SK-N-SH treated with all-trans-retinoic acid at 6 μM for 48 hours (cell line): ENCODE measurements around the gene DCDC2.

ENCODE experiments used
- ATAC-seq: fragments of 200-7000 bp; cut with Tn5 transposase; 3 replicates; pipeline ENCODE4 v1.9.1; 2020; ENCODE audit warnings: mild to moderate bottlenecking, moderate library complexity
- ARNTL ChIP-seq: fragments of 450-650 bp; formaldehyde crosslinking; IDR thresholded peaks from 2 replicates; pipeline ENCODE4 v1.5.0; 2020; ENCODE audit warnings: low read depth, mild to moderate bottlenecking, moderate library complexity, borderline replicate concordance
- BACH2 ChIP-seq: fragments of 250-450 bp; sonication (Bioruptor Pico); IDR thresholded peaks from 2 replicates; pipeline ENCODE4 v1.9.0; 2021; ENCODE audit warnings: mild to moderate bottlenecking, borderline replicate concordance
- CREB5 ChIP-seq: fragments of 250-450 bp; sonication (Bioruptor Pico); IDR thresholded peaks from 2 replicates; pipeline ENCODE4 v1.5.1; 2020; ENCODE audit warnings: low read depth, mild to moderate bottlenecking, moderate library complexity
- CSDC2 ChIP-seq: fragments of 250-450 bp; sonication (Bioruptor Pico); IDR thresholded peaks from 2 replicates; pipeline ENCODE4 v1.5.0; 2020; ENCODE audit warnings: mild to moderate bottlenecking, moderate library complexity
- CSRNP3 ChIP-seq: fragments of 250-450 bp; sonication (Bioruptor Pico); IDR thresholded peaks from 2 replicates; pipeline ENCODE4 v1.5.1; 2021; ENCODE audit warnings: mild to moderate bottlenecking, moderate library complexity
- ESRRG ChIP-seq: fragments of 250-450 bp; sonication (Bioruptor Pico); IDR thresholded peaks from 2 replicates; pipeline ENCODE4 v1.6.1; 2021; ENCODE audit warnings: mild to moderate bottlenecking
- GLIS3 ChIP-seq: fragments of 250-450 bp; sonication (Bioruptor Pico); IDR thresholded peaks from 2 replicates; pipeline ENCODE4 v1.5.0; 2020; ENCODE audit warnings: mild to moderate bottlenecking, moderate library complexity
- ISL1 ChIP-seq: fragments of 250-450 bp; sonication (Bioruptor Pico); IDR thresholded peaks from 2 replicates; pipeline ENCODE4 v2.1.2; 2022; ENCODE audit warnings: mild to moderate bottlenecking, moderate library complexity
- OSR1 ChIP-seq: fragments of 250-450 bp; sonication (Bioruptor Pico); IDR thresholded peaks from 2 replicates; pipeline ENCODE4 v1.8.0; 2022; ENCODE audit warnings: moderate library complexity, mild to moderate bottlenecking, inconsistent platforms
- PPARA ChIP-seq: fragments of 250-450 bp; sonication (Bioruptor Pico); IDR thresholded peaks from 2 replicates; pipeline ENCODE4 v1.5.0; 2020; ENCODE audit warnings: mild to moderate bottlenecking, borderline replicate concordance
- SNAI2 ChIP-seq: fragments of 250-450 bp; sonication (Bioruptor Pico); IDR thresholded peaks from 2 replicates; pipeline ENCODE4 v1.5.0; 2020; ENCODE audit warnings: mild to moderate bottlenecking, moderate library complexity
- TCF4 ChIP-seq: fragments of 250-450 bp; sonication (Bioruptor Pico); IDR thresholded peaks from 2 replicates; pipeline ENCODE4 v1.8.0; 2021; ENCODE audit warnings: mild to moderate bottlenecking, moderate library complexity, borderline replicate concordance
- TOX ChIP-seq: fragments of 250-450 bp; sonication (Bioruptor Pico); IDR thresholded peaks from 2 replicates; pipeline ENCODE4 v1.8.0; 2021; ENCODE audit warnings: mild to moderate bottlenecking, moderate library complexity, borderline replicate concordance
- ZFP3 ChIP-seq: fragments of 250-450 bp; sonication (Bioruptor Pico); IDR thresholded peaks from 2 replicates; pipeline ENCODE4 v1.5.0; 2020; ENCODE audit warnings: mild to moderate bottlenecking, moderate library complexity
- ZFP30 ChIP-seq: fragments of 450-650 bp; formaldehyde crosslinking; IDR thresholded peaks from 2 replicates; pipeline ENCODE4 v1.5.0; 2022; ENCODE audit warnings: mild to moderate bottlenecking, moderate library complexity
- ZNF565 ChIP-seq: fragments of 450-650 bp; formaldehyde crosslinking; conservative IDR thresholded peaks from 2 replicates; pipeline ENCODE4 v1.5.0; 2020; ENCODE audit warnings: low read depth, mild to moderate bottlenecking, moderate library complexity
- ZNF70 ChIP-seq: fragments of 450-650 bp; formaldehyde crosslinking; IDR thresholded peaks from 2 replicates; pipeline ENCODE4 v1.5.0; 2020; ENCODE audit warnings: mild to moderate bottlenecking, moderate library complexity
- ZNF8 ChIP-seq: fragments of 450-650 bp; formaldehyde crosslinking; IDR thresholded peaks from 2 replicates; pipeline ENCODE4 v1.5.0; 2020; ENCODE audit warnings: mild to moderate bottlenecking, moderate library complexity
- TF ChIP-seq, protein P1 (sequence below): fragments of 250-450 bp; sonication (Bioruptor Pico); IDR thresholded peaks from 2 replicates; pipeline ENCODE4 v1.8.0; 2021; ENCODE audit warnings: low read depth, mild to moderate bottlenecking, moderate library complexity, borderline replicate concordance
- TF ChIP-seq, protein P2 (sequence below): fragments of 250-450 bp; sonication (Bioruptor Pico); IDR thresholded peaks from 2 replicates; pipeline ENCODE4 v1.8.0; 2020; ENCODE audit warnings: mild to moderate bottlenecking, moderate library complexity, borderline replicate concordance
- TF ChIP-seq, protein P3 (sequence below): fragments of 250-450 bp; sonication (Bioruptor Pico); IDR thresholded peaks from 2 replicates; pipeline ENCODE4 v1.5.0; 2020; ENCODE audit warnings: mild to moderate bottlenecking, moderate library complexity

DCDC2 gene

DNA sequence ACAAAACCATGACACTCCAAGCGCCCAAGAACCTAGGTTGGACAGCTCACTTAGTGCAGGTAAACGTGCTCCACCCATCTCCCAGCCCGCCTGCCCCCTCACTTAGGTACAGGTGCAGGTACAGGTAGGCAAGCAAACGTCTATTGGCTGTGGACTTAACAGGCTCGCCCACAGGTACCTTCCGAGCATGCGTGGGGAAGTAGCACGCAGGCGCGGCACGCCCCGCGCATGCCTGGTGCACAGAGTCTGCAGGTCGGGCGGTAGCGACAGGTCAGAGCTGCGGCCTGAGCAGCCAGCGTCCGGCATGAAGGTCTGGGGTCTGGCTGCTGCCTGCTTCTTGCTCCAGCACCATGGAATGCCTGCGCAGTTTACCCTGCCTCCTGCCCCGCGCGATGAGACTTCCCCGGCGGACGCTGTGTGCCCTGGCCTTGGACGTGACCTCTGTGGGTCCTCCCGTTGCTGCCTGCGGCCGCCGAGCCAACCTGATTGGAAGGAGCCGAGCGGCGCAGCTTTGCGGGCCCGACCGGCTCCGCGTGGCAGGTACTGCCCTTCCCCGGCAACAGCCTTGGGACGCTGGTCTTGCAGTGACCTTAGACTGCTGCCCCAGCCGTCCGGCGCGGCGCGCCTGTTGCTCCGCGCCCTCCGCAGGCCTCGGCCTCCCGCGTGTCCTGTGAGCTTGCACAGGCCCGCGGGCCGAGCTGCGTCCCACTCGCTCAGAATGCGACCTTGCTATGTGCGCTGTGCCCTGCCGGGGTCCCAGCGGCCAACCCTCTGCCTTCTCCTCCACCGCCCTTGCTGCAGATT, 45.0 kb upstream of the DCDC2 start, which contains the start of gene MRS2:
Gene MRS2, plus strand, starts transcription at position 240 of the 804 bp plus-strand sequence. Its CDS starts 111 bp downstream, at position 351.
- TF ChIP-seq GLIS3, result no peak
- no peak for TF ChIP-seq ISL1 (CRISPR knock-in tag)
- no peak for TF ChIP-seq ZFP30 (CRISPR knock-in tag)
- TF ChIP-seq, protein P1, sequence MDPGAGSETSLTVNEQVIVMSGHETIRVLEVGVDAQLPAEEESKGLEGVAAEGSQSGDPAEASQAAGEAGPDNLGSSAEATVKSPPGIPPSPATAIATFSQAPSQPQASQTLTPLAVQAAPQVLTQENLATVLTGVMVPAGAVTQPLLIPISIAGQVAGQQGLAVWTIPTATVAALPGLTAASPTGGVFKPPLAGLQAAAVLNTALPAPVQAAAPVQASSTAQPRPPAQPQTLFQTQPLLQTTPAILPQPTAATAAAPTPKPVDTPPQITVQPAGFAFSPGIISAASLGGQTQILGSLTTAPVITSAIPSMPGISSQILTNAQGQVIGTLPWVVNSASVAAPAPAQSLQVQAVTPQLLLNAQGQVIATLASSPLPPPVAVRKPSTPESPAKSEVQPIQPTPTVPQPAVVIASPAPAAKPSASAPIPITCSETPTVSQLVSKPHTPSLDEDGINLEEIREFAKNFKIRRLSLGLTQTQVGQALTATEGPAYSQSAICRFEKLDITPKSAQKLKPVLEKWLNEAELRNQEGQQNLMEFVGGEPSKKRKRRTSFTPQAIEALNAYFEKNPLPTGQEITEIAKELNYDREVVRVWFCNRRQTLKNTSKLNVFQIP (CRISPR knock-in tag), result no peak
- no peak for TF ChIP-seq PPARA (CRISPR knock-in tag)
- TF ChIP-seq ARNTL (CRISPR knock-in tag), result no peak
- no peak for TF ChIP-seq ZNF565 (CRISPR knock-in tag)
- no peak for TF ChIP-seq CREB5 (CRISPR knock-in tag)
- TF ChIP-seq ZFP3 (CRISPR knock-in tag), result no peak
- TF ChIP-seq, protein P2, sequence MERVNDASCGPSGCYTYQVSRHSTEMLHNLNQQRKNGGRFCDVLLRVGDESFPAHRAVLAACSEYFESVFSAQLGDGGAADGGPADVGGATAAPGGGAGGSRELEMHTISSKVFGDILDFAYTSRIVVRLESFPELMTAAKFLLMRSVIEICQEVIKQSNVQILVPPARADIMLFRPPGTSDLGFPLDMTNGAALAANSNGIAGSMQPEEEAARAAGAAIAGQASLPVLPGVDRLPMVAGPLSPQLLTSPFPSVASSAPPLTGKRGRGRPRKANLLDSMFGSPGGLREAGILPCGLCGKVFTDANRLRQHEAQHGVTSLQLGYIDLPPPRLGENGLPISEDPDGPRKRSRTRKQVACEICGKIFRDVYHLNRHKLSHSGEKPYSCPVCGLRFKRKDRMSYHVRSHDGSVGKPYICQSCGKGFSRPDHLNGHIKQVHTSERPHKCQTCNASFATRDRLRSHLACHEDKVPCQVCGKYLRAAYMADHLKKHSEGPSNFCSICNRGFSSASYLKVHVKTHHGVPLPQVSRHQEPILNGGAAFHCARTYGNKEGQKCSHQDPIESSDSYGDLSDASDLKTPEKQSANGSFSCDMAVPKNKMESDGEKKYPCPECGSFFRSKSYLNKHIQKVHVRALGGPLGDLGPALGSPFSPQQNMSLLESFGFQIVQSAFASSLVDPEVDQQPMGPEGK, result no peak
- no peak for TF ChIP-seq TCF4 (CRISPR knock-in tag)
- no peak for TF ChIP-seq CSRNP3 (CRISPR knock-in tag)
- no peak for TF ChIP-seq BACH2 (CRISPR knock-in tag)
- TF ChIP-seq SNAI2, result no peak
- TF ChIP-seq OSR1, result no peak
- no peak for TF ChIP-seq TOX (CRISPR knock-in tag)
- TF ChIP-seq ZNF8 (CRISPR knock-in tag), result no peak
- TF ChIP-seq ESRRG (CRISPR knock-in tag), result no peak
- peak; percentile 99 for ATAC-seq

- no peak for ATAC-seq
- TF ChIP-seq CSDC2 (CRISPR knock-in tag) (no peak), TCF4 (CRISPR knock-in tag) (no peak), SNAI2 (no peak), ZNF70 (CRISPR knock-in tag) (no peak), GLIS3 (no peak), ARNTL (CRISPR knock-in tag) (no peak), OSR1 (no peak), ESRRG (CRISPR knock-in tag) (no peak), ZNF565 (CRISPR knock-in tag) (no peak), ZFP30 (CRISPR knock-in tag) (no peak), ISL1 (CRISPR knock-in tag) (no peak), CSRNP3 (CRISPR knock-in tag) (no peak), PPARA (CRISPR knock-in tag) (no peak), CREB5 (CRISPR knock-in tag) (no peak), BACH2 (CRISPR knock-in tag) (no peak), TOX (CRISPR knock-in tag) (no peak)
- TF ChIP-seq, protein P3, sequence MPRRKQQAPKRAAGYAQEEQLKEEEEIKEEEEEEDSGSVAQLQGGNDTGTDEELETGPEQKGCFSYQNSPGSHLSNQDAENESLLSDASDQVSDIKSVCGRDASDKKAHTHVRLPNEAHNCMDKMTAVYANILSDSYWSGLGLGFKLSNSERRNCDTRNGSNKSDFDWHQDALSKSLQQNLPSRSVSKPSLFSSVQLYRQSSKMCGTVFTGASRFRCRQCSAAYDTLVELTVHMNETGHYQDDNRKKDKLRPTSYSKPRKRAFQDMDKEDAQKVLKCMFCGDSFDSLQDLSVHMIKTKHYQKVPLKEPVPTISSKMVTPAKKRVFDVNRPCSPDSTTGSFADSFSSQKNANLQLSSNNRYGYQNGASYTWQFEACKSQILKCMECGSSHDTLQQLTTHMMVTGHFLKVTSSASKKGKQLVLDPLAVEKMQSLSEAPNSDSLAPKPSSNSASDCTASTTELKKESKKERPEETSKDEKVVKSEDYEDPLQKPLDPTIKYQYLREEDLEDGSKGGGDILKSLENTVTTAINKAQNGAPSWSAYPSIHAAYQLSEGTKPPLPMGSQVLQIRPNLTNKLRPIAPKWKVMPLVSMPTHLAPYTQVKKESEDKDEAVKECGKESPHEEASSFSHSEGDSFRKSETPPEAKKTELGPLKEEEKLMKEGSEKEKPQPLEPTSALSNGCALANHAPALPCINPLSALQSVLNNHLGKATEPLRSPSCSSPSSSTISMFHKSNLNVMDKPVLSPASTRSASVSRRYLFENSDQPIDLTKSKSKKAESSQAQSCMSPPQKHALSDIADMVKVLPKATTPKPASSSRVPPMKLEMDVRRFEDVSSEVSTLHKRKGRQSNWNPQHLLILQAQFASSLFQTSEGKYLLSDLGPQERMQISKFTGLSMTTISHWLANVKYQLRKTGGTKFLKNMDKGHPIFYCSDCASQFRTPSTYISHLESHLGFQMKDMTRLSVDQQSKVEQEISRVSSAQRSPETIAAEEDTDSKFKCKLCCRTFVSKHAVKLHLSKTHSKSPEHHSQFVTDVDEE (CRISPR knock-in tag), result no peak
- TF ChIP-seq, protein P1 (CRISPR knock-in tag), result no peak
Observed at GRCh38 chr6:24401458-24401857, 43.6 kb upstream of the DCDC2 start.
